DND-41 (cell line): Measurements from ENCODE around the gene BLID.

Source experiments
- ATAC-seq: fragments of 200-7000 bp; cut with Tn5 transposase; 3 replicates; pipeline ENCODE4 v1.9.1; 2021; ENCODE audit warnings: low read depth; ENCODE audit not compliant: insufficient read depth
- DNase-seq: peaks from one replicate; pipeline ENCODE4 v3.0.0-alpha.2; 2020
- H2AFZ ChIP-seq: 2 replicates; pipeline ENCODE4 v1.6.0; 2012; ENCODE audit warnings: low read depth, low read length
- H3K27ac ChIP-seq: 2 replicates; pipeline ENCODE4 v1.5.1; 2012; ENCODE audit warnings: low read length, inconsistent platforms
- H3K27me3 ChIP-seq: fragments of 200-600 bp; sonication (generic); 2 replicates; pipeline ENCODE4 v1.6.0; 2012; ENCODE audit warnings: low read length, mild to moderate bottlenecking, inconsistent platforms; ENCODE audit not compliant: insufficient read depth, poor library complexity
- H3K36me3 ChIP-seq: 2 replicates; pipeline ENCODE4 v1.5.1; 2012; ENCODE audit warnings: low read length, inconsistent platforms; ENCODE audit not compliant: insufficient read depth
- H3K4me1 ChIP-seq: 2 replicates; pipeline ENCODE4 v1.5.1; 2012; ENCODE audit warnings: mild to moderate bottlenecking, low read length; ENCODE audit not compliant: insufficient read depth
- H3K4me2 ChIP-seq: 2 replicates; pipeline ENCODE4 v1.6.0; 2012; ENCODE audit warnings: mild to moderate bottlenecking, moderate library complexity, low read length, inconsistent platforms; ENCODE audit not compliant: insufficient read depth
- H3K4me3 ChIP-seq, 2 experiments: fragments of 200-600 bp in 1 of 2; shearing (Covaris generic) in 1 of 2; 2 replicates each; pipeline ENCODE4 v1.5.1; 2012 to 2016; ENCODE audit warnings: inconsistent platforms in 2 of 2, low read length in 2 of 2, mild to moderate bottlenecking in 2 of 2, low read depth in 1 of 2, moderate library complexity in 1 of 2
- H3K79me2 ChIP-seq: 2 replicates; pipeline ENCODE4 v1.6.0; 2012; ENCODE audit warnings: low read length, inconsistent platforms; ENCODE audit not compliant: insufficient read depth
- H3K9ac ChIP-seq: 2 replicates; pipeline ENCODE4 v1.6.0; 2012; ENCODE audit warnings: low read depth, mild to moderate bottlenecking, inconsistent platforms, low read length, moderate library complexity
- H3K9me3 ChIP-seq: 2 replicates; pipeline ENCODE4 v1.5.1; 2012; ENCODE audit warnings: low read length, moderate library complexity, mild to moderate bottlenecking, inconsistent platforms; ENCODE audit not compliant: insufficient read depth, severe bottlenecking
- H4K20me1 ChIP-seq: 2 replicates; pipeline ENCODE4 v1.6.0; 2012; ENCODE audit warnings: low read length; ENCODE audit not compliant: insufficient read depth
- CTCF ChIP-seq: IDR thresholded peaks from 2 replicates; pipeline ENCODE4 v1.5.1; 2012; ENCODE audit warnings: borderline replicate concordance, low read length, moderate library complexity, mild to moderate bottlenecking; ENCODE audit not compliant: poor library complexity, severe bottlenecking; ENCODE audit errors: extremely low read depth
- EZH2 ChIP-seq: IDR thresholded peaks from 3 replicates; pipeline ENCODE4 v1.6.1; 2012; ENCODE audit warnings: borderline replicate concordance, low read depth, mild to moderate bottlenecking, moderate library complexity, low read length, inconsistent platforms; ENCODE audit not compliant: severe bottlenecking

BLID gene

GRCh38 chr11:122100756-122101080 is 15.3 kb downstream of the BLID start:
- H3K27ac ChIP-seq = no peak overlapping the region
- H3K27me3 ChIP-seq = peaks cover 39% of the 10 kb centered on the region
- no peak overlapping the region for H3K4me3 ChIP-seq
- H3K9me3 ChIP-seq = no peaks in the 10 kb centered on the region
- no peaks in the 10 kb centered on the region for H4K20me1 ChIP-seq
- no peak overlapping the region for H2AFZ ChIP-seq
- H3K9ac ChIP-seq = no peak overlapping the region
- DNase-seq = no peak
- no peak for ATAC-seq
- no peaks in the 10 kb centered on the region for H3K4me1 ChIP-seq
- TF ChIP-seq EZH2 = no peak
- TF ChIP-seq CTCF = no peak
- H3K79me2 ChIP-seq = no peaks in the 10 kb centered on the region
- no peaks in the 10 kb centered on the region for H3K36me3 ChIP-seq
- no peak overlapping the region for H3K4me2 ChIP-seq

- TF ChIP-seq CTCF (no peak), EZH2 (no peak)
- Histone ChIP-seq H3K27me3 (peaks cover 36% of the 10 kb centered on the region), H3K9me3 (no peaks in the 10 kb centered on the region), H3K4me3 (no peak overlapping the region), H3K79me2 (no peaks in the 10 kb centered on the region), H3K27ac (no peak overlapping the region), H3K36me3 (no peaks in the 10 kb centered on the region), H3K4me1 (no peaks in the 10 kb centered on the region), H3K4me2 (no peak overlapping the region), H4K20me1 (no peaks in the 10 kb centered on the region), H3K9ac (no peak overlapping the region), H2AFZ (no peak overlapping the region)
- DNase-seq (no peak), ATAC-seq (no peak)
These were observed 15.8 kb downstream of the BLID start for GRCh38 chr11:122100037-122100755.

- Histone ChIP-seq H3K9me3 (no peaks in the 10 kb centered on the region), H3K4me2 (no peak overlapping the region), H3K4me3 (no peak overlapping the region), H3K36me3 (no peaks in the 10 kb centered on the region), H3K9ac (no peak overlapping the region), H3K4me1 (no peaks in the 10 kb centered on the region), H3K27ac (no peak overlapping the region), H4K20me1 (no peaks in the 10 kb centered on the region), H2AFZ (no peak overlapping the region), H3K79me2 (no peaks in the 10 kb centered on the region), H3K27me3 (peaks cover 36% of the 10 kb centered on the region)
- no peak for TF ChIP-seq EZH2
- TF ChIP-seq CTCF = no peak
- DNase-seq (no peak), ATAC-seq (no peak)
These were observed 16.5 kb downstream of the BLID start for GRCh38 chr11:122099374-122100036.
